Lower leg skin (tissue), 4 donors: ENCODE measurements around the gene BARHL1. TPM values are rescaled to one million over a fixed set of nuclear protein-coding genes. Genes with fewer than 3 reads are reported as not detected.

ENCODE experiments used
- DNase-seq, 2 donors: peaks; one replicate each; pipeline ENCODE4 v3.0.0-alpha.2; 2019; ENCODE audit warnings: low spot score in 2 of 2
- H3K4me3 ChIP-seq: fragments of 200-600 bp; sonication (generic); 2 replicates; pipeline ENCODE4 v1.5.1; 2017; ENCODE audit warnings: mild to moderate bottlenecking, low read depth; ENCODE audit not compliant: poor library complexity, severe bottlenecking
- CTCF ChIP-seq, 3 donors: fragments of 450-650 bp; IDR thresholded peaks; one replicate each; pipeline ENCODE4 v1.5.1; 2016; ENCODE audit warnings: antibody characterized with exemption in 3 of 3, mild to moderate bottlenecking in 3 of 3, moderate library complexity in 2 of 3
- POLR2A ChIP-seq, 2 donors: fragments of 450-650 bp; IDR thresholded peaks; one replicate each; pipeline ENCODE4 v1.6.1; 2016 to 2017; ENCODE audit warnings: antibody characterized with exemption in 2 of 2, mild to moderate bottlenecking in 1 of 2, moderate library complexity in 1 of 2
- WGBS, 2 donors: methylation state at CpG; one replicate each; pipeline ENCODE4 v1.1.5; 2018; 5-methylcytosine and 5-hydroxymethylcytosine counted together
- intact Hi-C: fragments of 100-400 bp; cut with DNase I; formaldehyde crosslinking; loops from one replicate; pipeline ENCODE4 v1.15.0; 2023; ENCODE audit warnings: low total_unique reads
- total RNA-seq, 4 donors: library from RNA; depleted of rRNA; stranded (reverse); fragments of >200 nt; gene quantifications; one replicate each; pipeline ENCODE4 v1.1.0, GENCODE V29; 2016

The BARHL1 gene
- total RNA-seq, 4 donors from 2014 or later = not detected

GRCh38 chr9:132541051-132541450, 41.4 kb upstream of the BARHL1 start:
- TF ChIP-seq POLR2A (IDR thresholded peaks at IDR 0.05) (no peak), CTCF (IDR thresholded peaks at IDR 0.05) (no peak)
- DNase-seq = no peak
- WGBS, 2 donors = 84 to 86% methylated on average over 8 of the region's 8 CpGs
- no peak overlapping the region for H3K4me3 ChIP-seq
- intact Hi-C loops = no loop called here

- no peak for DNase-seq
- intact Hi-C loops = no loop called here
- TF ChIP-seq POLR2A (IDR thresholded peaks at IDR 0.05) (no peak), CTCF (IDR thresholded peaks at IDR 0.05) (no peak)
- WGBS, 2 donors = 81 to 82% methylated on average over 16 to 19 of the region's 19 CpGs
- no peak overlapping the region for H3K4me3 ChIP-seq
These were observed 40.3 kb upstream of the BARHL1 start for GRCh38 chr9:132541870-132542830.

- no peak overlapping the region for H3K4me3 ChIP-seq
- intact Hi-C loops = no loop called here
- DNase-seq = no peak
- TF ChIP-seq CTCF (IDR thresholded peaks at IDR 0.05) (no peak), POLR2A (IDR thresholded peaks at IDR 0.05) (no peak)
- WGBS, 2 donors = 92 to 100% methylated on average over 4 of the region's 4 CpGs
These were observed 39.2 kb upstream of the BARHL1 start for GRCh38 chr9:132543251-132543650.

- TF ChIP-seq CTCF (IDR thresholded peaks at IDR 0.05) = no peak
- TF ChIP-seq POLR2A (IDR thresholded peaks at IDR 0.05) = no peak
- no peak overlapping the region for H3K4me3 ChIP-seq
- no peak for DNase-seq
- intact Hi-C loops = no loop called here
- WGBS, 2 donors = 68 to 70% methylated on average over 21 of the region's 21 CpGs
These were observed 38.4 kb upstream of the BARHL1 start for GRCh38 chr9:132543960-132544359.

- TF ChIP-seq POLR2A (IDR thresholded peaks at IDR 0.05) (no peak), CTCF (IDR thresholded peaks at IDR 0.05) (no peak)
- intact Hi-C loops = no loop called here
- 75 to 76% methylated on average over 9 of the region's 9 CpGs for WGBS, 2 donors
- H3K4me3 ChIP-seq = no peak overlapping the region
- no peak for DNase-seq
These were observed 36.8 kb upstream of the BARHL1 start for GRCh38 chr9:132545578-132545977.
